Measurements from ENCODE around the gene DNLZ. TPM values are rescaled to one million over a fixed set of nuclear protein-coding genes. Genes with fewer than 3 reads are reported as not detected.
A peak's percentile ranks its signal among the peaks of the same experiment; 100 is the strongest.

The DNLZ gene
- total and polyA plus RNA-seq, 2 donors (not counting 1 experiment from before 2014, with no cell fraction given): 23.0 to 42.0 TPM

GRCh38 chr9:136328011-136328621 lies 35.4 kb downstream of the DNLZ start:
- H4K20me1 ChIP-seq (ENCODE audit: control insufficient read depth, insufficient read depth, low read length, poor library complexity, severe bottlenecking): no peaks in the 10 kb centered on the region
- peaks cover 7% of the 10 kb centered on the region for H3K4me1 Mint-ChIP-seq
- DNase-seq: no peak
- WGBS (ENCODE audit: insufficient coverage): 14% methylated on average over 13 of the region's 13 CpGs
- H3K9me3 Mint-ChIP-seq (ENCODE audit: insufficient read depth): no peaks in the 10 kb centered on the region
- no peak for TF ChIP-seq CTCF (IDR thresholded peaks at IDR 0.05)
- no peak for TF ChIP-seq EZH2 (IDR thresholded peaks at IDR 0.05; ENCODE audit: borderline replicate concordance, insufficient read depth, low read depth, low read length, poor library complexity, severe bottlenecking)
- peaks cover 8% of the 10 kb centered on the region for H3K27me3 Mint-ChIP-seq
- no peak overlapping the region for H3K9ac ChIP-seq (ENCODE audit: low read length)
- no peak overlapping the region for H3K27ac ChIP-seq (ENCODE audit: low read length in 2 of 2)
- no peaks in the 10 kb centered on the region for H3K9me3 ChIP-seq (ENCODE audit: control extremely low read depth in 1 of 3, control insufficient read depth in 2 of 3, insufficient read depth in 1 of 3, low read length in 2 of 3)
- peak overlapping the region; percentile 72 for H3K4me3 Mint-ChIP-seq
- peak overlapping the region in 2 of 5 experiments; percentile 14 to 37 for H3K4me3 ChIP-seq (ENCODE audit: control extremely low read depth in 1 of 5, extremely low read depth in 1 of 5, insufficient read depth in 1 of 5, low read depth in 2 of 5, low read length in 4 of 5)
- H2AFZ ChIP-seq (ENCODE audit: insufficient read depth, low read depth, low read length, poor library complexity, severe bottlenecking): no peak overlapping the region
- peaks cover 22 to 30% of the 10 kb centered on the region in 2 donors for H3K4me1 ChIP-seq (ENCODE audit: control insufficient read depth in 2 of 2, insufficient read depth in 2 of 2, low read length in 2 of 2)
- H3K27ac Mint-ChIP-seq: no peak overlapping the region
- peaks cover 0 to 27% (median 12%) of the 10 kb centered on the region in 4 experiments for H3K27me3 ChIP-seq (replicated peaks in 1 of 4; ENCODE audit: control extremely low read depth in 1 of 4, control insufficient read depth in 3 of 4, insufficient read depth in 4 of 4, low read length in 3 of 4)
- CTCF ChIA-PET: interaction anchor here (0.9 kb wide), 2 partner anchors 17 to 35 kb away, joined by 3 read pairs; no protein-coding TSS in a partner anchor
- no peak for ATAC-seq (ENCODE audit: low read depth)
- H3K36me3 ChIP-seq (replicated peaks in 1 of 2; ENCODE audit: control extremely low read depth in 1 of 2, control insufficient read depth in 1 of 2, extremely low read depth in 1 of 2, insufficient read depth in 2 of 2, low read length in 1 of 2): no peaks in the 10 kb centered on the region
- H3K4me2 ChIP-seq (replicated peaks; ENCODE audit: low read depth, low read length, poor library complexity, severe bottlenecking): peak overlapping the region; percentile 74
- intact Hi-C loops (cut with micrococcal nuclease): no loop called here
- peaks cover 12% of the 10 kb centered on the region for H3K79me2 ChIP-seq (ENCODE audit: control insufficient read depth, insufficient read depth, low read length)
- POLR2A ChIA-PET: no interaction called here

GRCh38 chr9:136327304-136327974 lies 36.1 kb downstream of the DNLZ start, which contains the start of gene GPSM1:
GPSM1 (plus strand) TSS chr9:136327539; CDS start chr9:136327696, 157 bp downstream.
- H3K9ac ChIP-seq (ENCODE audit: low read length): peak within 1 kb of the TSS; percentile 35
- H3K36me3 ChIP-seq (replicated peaks in 1 of 2; ENCODE audit: control extremely low read depth in 1 of 2, control insufficient read depth in 1 of 2, extremely low read depth in 1 of 2, insufficient read depth in 2 of 2, low read length in 1 of 2): no peaks in the 10 kb centered on the region
- peak within 1 kb of the TSS; percentile 59 for H3K27ac Mint-ChIP-seq
- H3K9me3 ChIP-seq (ENCODE audit: control extremely low read depth in 1 of 3, control insufficient read depth in 2 of 3, insufficient read depth in 1 of 3, low read length in 2 of 3): no peaks in the 10 kb centered on the region
- WGBS (ENCODE audit: insufficient coverage): 1% methylated on average over 69 of the region's 88 CpGs
- H3K27me3 Mint-ChIP-seq: peaks cover 8% of the 10 kb centered on the region
- H3K4me1 ChIP-seq (ENCODE audit: control insufficient read depth in 2 of 2, insufficient read depth in 2 of 2, low read length in 2 of 2): peaks cover 22 to 31% of the 10 kb centered on the region in 2 donors
- H3K9me3 Mint-ChIP-seq (ENCODE audit: insufficient read depth): no peaks in the 10 kb centered on the region
- H3K4me2 ChIP-seq (replicated peaks; ENCODE audit: low read depth, low read length, poor library complexity, severe bottlenecking): peak within 1 kb of the TSS; percentile 74
- ATAC-seq (ENCODE audit: low read depth) (peak; percentile 49), DNase-seq (peak; percentile 52)
- no peak for TF ChIP-seq CTCF (IDR thresholded peaks at IDR 0.05)
- TF ChIP-seq EZH2 (IDR thresholded peaks at IDR 0.05; ENCODE audit: borderline replicate concordance, insufficient read depth, low read depth, low read length, poor library complexity, severe bottlenecking): no peak
- H4K20me1 ChIP-seq (ENCODE audit: control insufficient read depth, insufficient read depth, low read length, poor library complexity, severe bottlenecking): no peaks in the 10 kb centered on the region
- peak within 1 kb of the TSS in 4 of 5 experiments; percentile 14 to 44 (median 38) for H3K4me3 ChIP-seq (ENCODE audit: control extremely low read depth in 1 of 5, extremely low read depth in 1 of 5, insufficient read depth in 1 of 5, low read depth in 2 of 5, low read length in 4 of 5)
- no peak within 1 kb of the TSS for H3K27ac ChIP-seq (ENCODE audit: low read length in 2 of 2)
- intact Hi-C loops (cut with micrococcal nuclease): no loop called here
- peak within 1 kb of the TSS; percentile 56 for H2AFZ ChIP-seq (ENCODE audit: insufficient read depth, low read depth, low read length, poor library complexity, severe bottlenecking)
- peak within 1 kb of the TSS; percentile 82 for H3K4me3 Mint-ChIP-seq
- H3K79me2 ChIP-seq (ENCODE audit: control insufficient read depth, insufficient read depth, low read length): peaks cover 12% of the 10 kb centered on the region
- ChIA-PET POLR2A (interaction anchor here (0.6 kb wide), 1 partner anchor 64 kb away, joined by 5 read pairs; no protein-coding TSS in a partner anchor), CTCF (interaction anchor here (0.6 to 0.9 kb wide), 3 partner anchors 14 to 36 kb away, joined by 3 to 4 read pairs (median 3); no protein-coding TSS in a partner anchor)
- peaks cover 0 to 27% (median 12%) of the 10 kb centered on the region in 4 experiments for H3K27me3 ChIP-seq (replicated peaks in 1 of 4; ENCODE audit: control extremely low read depth in 1 of 4, control insufficient read depth in 3 of 4, insufficient read depth in 4 of 4, low read length in 3 of 4)
- peaks cover 7% of the 10 kb centered on the region for H3K4me1 Mint-ChIP-seq
